ENCODE measurements around the gene MFGE8.

DNA sequence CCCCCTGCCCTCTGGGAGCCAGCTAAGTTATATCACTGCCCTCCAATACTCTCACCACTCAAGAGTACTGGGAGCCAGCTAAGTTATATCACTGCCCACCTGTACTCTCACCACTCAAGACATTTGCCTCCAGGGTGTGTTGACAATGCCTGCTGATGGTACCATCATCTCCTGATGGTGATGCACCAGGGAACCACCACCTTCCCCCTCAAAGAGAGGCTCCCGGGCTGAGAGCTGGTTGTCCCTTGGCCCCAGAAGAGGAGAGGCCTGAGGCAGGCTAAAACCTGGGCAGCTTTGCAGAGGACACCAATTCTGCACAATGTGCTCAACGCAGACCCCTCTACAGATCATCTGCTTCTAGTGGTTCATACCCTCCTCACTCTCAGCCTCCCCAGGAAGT lies 10.3 kb downstream of the MFGE8 start:
- no peak for TF ChIP-seq POLR2AphosphoS5 (IDR thresholded peaks at IDR 0.05)
- TF ChIP-seq, protein P1, sequence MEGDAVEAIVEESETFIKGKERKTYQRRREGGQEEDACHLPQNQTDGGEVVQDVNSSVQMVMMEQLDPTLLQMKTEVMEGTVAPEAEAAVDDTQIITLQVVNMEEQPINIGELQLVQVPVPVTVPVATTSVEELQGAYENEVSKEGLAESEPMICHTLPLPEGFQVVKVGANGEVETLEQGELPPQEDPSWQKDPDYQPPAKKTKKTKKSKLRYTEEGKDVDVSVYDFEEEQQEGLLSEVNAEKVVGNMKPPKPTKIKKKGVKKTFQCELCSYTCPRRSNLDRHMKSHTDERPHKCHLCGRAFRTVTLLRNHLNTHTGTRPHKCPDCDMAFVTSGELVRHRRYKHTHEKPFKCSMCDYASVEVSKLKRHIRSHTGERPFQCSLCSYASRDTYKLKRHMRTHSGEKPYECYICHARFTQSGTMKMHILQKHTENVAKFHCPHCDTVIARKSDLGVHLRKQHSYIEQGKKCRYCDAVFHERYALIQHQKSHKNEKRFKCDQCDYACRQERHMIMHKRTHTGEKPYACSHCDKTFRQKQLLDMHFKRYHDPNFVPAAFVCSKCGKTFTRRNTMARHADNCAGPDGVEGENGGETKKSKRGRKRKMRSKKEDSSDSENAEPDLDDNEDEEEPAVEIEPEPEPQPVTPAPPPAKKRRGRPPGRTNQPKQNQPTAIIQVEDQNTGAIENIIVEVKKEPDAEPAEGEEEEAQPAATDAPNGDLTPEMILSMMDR (IDR thresholded peaks at IDR 0.05), result no peak

Measured in sigmoid colon (tissue), 4 donors.